Fibroblast of the aortic adventitia (primary cell): Measurements from ENCODE around the gene PIANP. TPM values are rescaled to one million over a fixed set of nuclear protein-coding genes. Genes with fewer than 3 reads are reported as not detected.

Experiments used
- DNase-seq: peaks from one replicate; pipeline ENCODE4 v3.0.0-alpha.2; 2010; ENCODE audit warnings: low read depth
- H3K4me3 ChIP-seq: 2 replicates; pipeline ENCODE4 v1.5.1; 2011; ENCODE audit warnings: low read depth, mild to moderate bottlenecking, control low read depth, low read length, moderate library complexity
- total RNA-seq: library from RNA; depleted of rRNA; stranded (reverse); fragments of >200 nt; gene quantifications from 2 replicates; pipeline ENCODE4 v1.2.3, GENCODE V29; 2012; ENCODE audit warnings: low replicate concordance
- TF ChIP-seq, protein P1 (sequence below): IDR thresholded peaks from 2 replicates; pipeline ENCODE4 v1.5.1; 2011; ENCODE audit warnings: mild to moderate bottlenecking, low read length, control low read depth, inconsistent platforms; ENCODE audit not compliant: insufficient read depth

Gene PIANP
- total RNA-seq, 1 donor, result 0.45 TPM

DNA sequence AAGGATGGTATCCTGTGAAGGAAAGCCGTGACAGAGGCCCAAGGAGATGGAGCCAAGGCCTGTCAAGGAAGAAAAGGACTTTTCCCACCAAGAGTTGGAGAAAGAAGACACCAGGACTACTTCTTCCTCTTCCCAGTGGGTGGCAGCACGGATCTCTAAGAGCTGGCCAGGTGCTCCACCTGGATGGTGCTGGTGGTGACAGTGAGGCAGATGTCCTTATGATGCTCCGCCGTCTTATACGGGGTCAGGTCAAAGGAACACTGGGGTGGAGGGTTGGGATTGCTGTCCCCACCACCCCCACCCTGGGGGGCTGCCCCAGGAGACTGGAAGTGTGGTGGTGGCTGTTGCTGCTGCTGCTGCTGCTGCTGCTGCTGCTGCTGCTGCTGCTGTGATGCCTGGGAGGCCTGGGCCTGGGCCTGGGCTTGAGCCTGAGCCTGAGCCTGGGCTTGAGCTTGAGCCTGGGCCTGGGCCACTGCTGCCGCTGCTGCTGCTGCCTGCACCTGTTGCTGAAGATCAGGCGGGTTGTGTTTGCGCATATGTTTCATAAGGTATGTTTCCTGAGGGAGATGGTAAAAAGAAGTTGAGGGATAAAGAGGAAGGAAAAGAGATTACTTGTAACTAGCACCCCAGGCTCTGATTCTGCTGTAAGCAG, 32.9 kb downstream of the PIANP start:
- H3K4me3 ChIP-seq, result no peak overlapping the region
- TF ChIP-seq, protein P1, sequence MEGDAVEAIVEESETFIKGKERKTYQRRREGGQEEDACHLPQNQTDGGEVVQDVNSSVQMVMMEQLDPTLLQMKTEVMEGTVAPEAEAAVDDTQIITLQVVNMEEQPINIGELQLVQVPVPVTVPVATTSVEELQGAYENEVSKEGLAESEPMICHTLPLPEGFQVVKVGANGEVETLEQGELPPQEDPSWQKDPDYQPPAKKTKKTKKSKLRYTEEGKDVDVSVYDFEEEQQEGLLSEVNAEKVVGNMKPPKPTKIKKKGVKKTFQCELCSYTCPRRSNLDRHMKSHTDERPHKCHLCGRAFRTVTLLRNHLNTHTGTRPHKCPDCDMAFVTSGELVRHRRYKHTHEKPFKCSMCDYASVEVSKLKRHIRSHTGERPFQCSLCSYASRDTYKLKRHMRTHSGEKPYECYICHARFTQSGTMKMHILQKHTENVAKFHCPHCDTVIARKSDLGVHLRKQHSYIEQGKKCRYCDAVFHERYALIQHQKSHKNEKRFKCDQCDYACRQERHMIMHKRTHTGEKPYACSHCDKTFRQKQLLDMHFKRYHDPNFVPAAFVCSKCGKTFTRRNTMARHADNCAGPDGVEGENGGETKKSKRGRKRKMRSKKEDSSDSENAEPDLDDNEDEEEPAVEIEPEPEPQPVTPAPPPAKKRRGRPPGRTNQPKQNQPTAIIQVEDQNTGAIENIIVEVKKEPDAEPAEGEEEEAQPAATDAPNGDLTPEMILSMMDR, result no peak
- DNase-seq, result no peak

DNA sequence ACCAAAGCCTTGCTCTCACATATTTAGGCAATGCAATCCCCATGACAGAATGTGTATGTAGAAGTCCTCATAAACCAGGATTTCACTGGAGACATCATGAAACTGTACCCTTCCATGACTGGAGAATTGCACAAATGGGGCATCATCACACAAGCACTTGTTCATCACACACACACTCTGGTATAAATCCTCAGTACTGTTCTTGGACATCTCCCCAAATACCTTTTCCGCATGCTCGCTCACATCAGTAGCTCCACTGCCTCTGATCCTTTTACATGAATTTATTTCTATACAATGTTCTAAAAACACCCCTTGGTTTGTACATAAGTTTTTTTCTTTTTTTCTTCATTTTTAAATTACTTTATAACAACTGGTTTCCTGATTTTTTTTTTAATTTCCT, 34.4 kb downstream of the PIANP start:
- H3K4me3 ChIP-seq, result no peak overlapping the region
- TF ChIP-seq, protein P1, result no peak
- DNase-seq, result no peak

DNA sequence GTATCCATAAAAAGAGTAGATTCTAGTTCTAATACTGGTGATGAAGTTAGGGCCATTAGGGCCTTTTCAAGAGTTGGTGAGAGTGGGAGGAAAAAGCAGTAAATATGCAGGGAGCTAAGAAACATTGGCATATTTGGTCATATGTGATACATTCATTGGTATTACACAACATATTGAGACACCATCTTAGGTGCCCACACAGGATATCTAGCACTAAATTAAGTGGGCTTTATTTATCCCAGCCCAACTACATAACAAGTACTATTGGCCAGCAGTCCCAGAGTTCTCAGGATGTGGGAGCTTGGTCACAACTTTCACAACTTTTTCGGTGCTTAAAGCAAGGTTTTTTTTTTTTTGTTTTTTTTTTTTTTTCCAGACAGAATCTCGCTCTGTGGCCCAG, 35.7 kb downstream of the PIANP start:
- H3K4me3 ChIP-seq, result no peak overlapping the region
- TF ChIP-seq, protein P1, result no peak
- no peak for DNase-seq

DNA sequence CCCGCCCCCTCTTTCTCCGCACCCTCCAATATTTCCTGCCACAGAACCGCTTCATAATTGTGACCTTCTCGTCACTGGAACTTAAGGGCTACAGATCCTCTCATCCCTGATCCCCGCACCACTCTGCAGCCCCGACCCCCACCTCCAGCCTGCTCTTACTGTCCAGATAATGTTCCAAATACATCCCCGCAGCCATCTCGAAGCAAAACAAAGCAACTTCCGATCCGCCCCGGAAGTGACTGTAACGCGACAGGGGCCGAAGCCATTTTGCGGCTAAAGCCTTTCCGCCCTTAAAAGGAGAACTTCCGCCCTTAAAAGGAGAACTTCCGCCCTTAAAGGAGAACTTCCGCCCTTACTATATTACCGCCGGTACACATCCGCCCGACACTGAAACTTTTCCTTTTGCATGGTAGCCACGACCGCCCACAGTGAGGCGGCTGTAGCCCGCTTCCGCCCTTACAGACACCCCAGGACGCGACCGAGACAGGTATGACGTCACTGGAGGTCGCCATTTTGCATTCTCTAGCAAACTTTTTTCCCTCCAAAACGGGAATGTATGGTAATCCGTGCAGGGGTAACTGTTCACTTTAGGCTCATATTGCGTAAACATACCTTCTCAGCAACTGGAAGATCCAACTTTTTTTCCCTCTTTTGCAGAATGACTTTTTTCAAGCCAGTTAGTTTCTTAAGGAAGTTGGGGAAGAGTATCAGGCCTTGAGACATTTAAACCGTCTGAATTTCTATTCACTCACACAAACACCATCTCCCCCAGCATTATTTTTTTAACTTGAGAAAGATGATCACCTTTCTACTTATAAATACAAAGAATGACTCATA, 37.5 kb downstream of the PIANP start, which contains the start of gene ING4:
Gene ING4, minus strand, starts transcription at position 214 of the 837 bp plus-strand sequence. Its CDS starts 18 bp downstream, at position 196.
- TF ChIP-seq, protein P1, result no peak
- peak within 1 kb of the TSS; percentile 78 for H3K4me3 ChIP-seq
- DNase-seq, result peak; percentile 99

DNA sequence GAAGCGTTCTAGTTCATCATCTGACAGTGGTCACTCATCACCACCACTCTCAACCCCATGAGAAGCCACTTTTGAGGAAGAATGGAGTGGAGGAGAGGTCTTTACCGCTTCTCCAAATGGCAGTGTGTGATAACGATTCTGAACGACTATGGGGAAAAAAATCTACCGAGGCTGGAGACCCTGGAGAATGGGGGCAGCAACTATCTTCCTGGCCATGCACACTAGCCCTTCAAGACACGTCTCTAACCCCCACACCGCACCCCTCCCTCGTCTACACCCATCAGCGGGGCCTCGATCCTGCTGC, 38.1 kb downstream of the PIANP start:
- H3K4me3 ChIP-seq, result peak overlapping the region; percentile 78
- TF ChIP-seq, protein P1, result no peak
- DNase-seq, result no peak

DNA sequence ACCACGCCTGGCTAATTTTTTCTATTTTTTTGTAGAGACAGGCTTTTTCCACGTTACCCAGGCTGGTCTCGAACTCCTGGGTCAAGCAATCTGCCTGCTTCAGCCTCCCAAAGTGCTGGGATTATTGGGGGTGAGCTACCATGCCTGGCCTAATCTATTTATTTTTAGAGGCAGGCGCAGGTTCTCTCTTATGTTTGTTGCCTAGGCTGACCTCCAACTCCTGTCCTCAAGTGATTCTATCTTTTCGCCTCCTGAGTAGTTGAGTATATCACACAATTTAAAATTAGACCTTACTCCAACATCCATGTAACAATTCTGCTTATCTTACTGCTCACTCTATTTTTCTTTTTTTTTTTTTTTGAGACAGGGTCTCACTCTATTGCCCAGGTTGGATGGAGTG, 46.6 kb downstream of the PIANP start:
- no peak overlapping the region for H3K4me3 ChIP-seq
- TF ChIP-seq, protein P1, result no peak
- no peak for DNase-seq
